GM23338 (cell line): ENCODE results near the gene EYA2. TPM values are rescaled to one million over a fixed set of nuclear protein-coding genes. Genes with fewer than 3 reads are reported as not detected.

Source experiments
- ATAC-seq: fragments of 200-7000 bp; cut with Tn5 transposase; 3 replicates; pipeline ENCODE4 v1.9.1; 2020
- DNase-seq: peaks from one replicate; pipeline ENCODE4 v3.0.0-alpha.2; 2015; ENCODE audit warnings: low spot score
- H2AFZ ChIP-seq: fragments of 200-600 bp; sonication (generic); 2 replicates; pipeline ENCODE4 v1.8.0; 2016; ENCODE audit warnings: antibody characterized with exemption, mild to moderate bottlenecking, moderate library complexity
- H3F3A ChIP-seq: fragments of 200-600 bp; sonication (generic); replicated peaks from 2 replicates; pipeline ENCODE4 v1.8.0; 2017; ENCODE audit warnings: antibody characterized with exemption, mixed run types, low read depth
- H3K27ac ChIP-seq: fragments of 200-600 bp; sonication (generic); 2 replicates; pipeline ENCODE4 v1.6.1; 2016; ENCODE audit warnings: low read depth
- H3K27me3 ChIP-seq: fragments of 200-600 bp; sonication (generic); 2 replicates; pipeline ENCODE4 v1.8.0; 2016; ENCODE audit warnings: mild to moderate bottlenecking, mixed run types, moderate library complexity; ENCODE audit not compliant: insufficient read depth
- H3K36me3 ChIP-seq: fragments of 200-600 bp; sonication (generic); 2 replicates; pipeline ENCODE4 v1.8.0; 2016; ENCODE audit warnings: mild to moderate bottlenecking; ENCODE audit not compliant: insufficient read depth
- H3K4me1 ChIP-seq: fragments of 200-600 bp; sonication (generic); 2 replicates; pipeline ENCODE4 v1.8.0; 2016; ENCODE audit warnings: mild to moderate bottlenecking, moderate library complexity; ENCODE audit not compliant: insufficient read depth
- H3K4me2 ChIP-seq: fragments of 200-600 bp; sonication (generic); 2 replicates; pipeline ENCODE4 v1.7.1; 2017; ENCODE audit warnings: mixed run types
- H3K4me3 ChIP-seq: fragments of 200-600 bp; sonication (generic); 2 replicates; pipeline ENCODE4 v1.6.1; 2016; ENCODE audit warnings: mixed run types
- H3K79me2 ChIP-seq: fragments of 200-600 bp; sonication (generic); replicated peaks from 2 replicates; pipeline ENCODE4 v1.8.0; 2017; ENCODE audit warnings: mild to moderate bottlenecking; ENCODE audit not compliant: insufficient read depth
- H3K9me2 ChIP-seq: fragments of 200-600 bp; sonication (generic); 2 replicates; pipeline ENCODE4 v1.8.0; 2017; ENCODE audit not compliant: insufficient read depth
- H4K20me1 ChIP-seq: fragments of 200-600 bp; sonication (generic); replicated peaks from 2 replicates; pipeline ENCODE4 v1.8.0; 2017; ENCODE audit warnings: mild to moderate bottlenecking; ENCODE audit not compliant: insufficient read depth
- H3K27ac Mint-ChIP-seq: 2 replicates; pipeline ENCODE4 v1.8.0; 2020; ENCODE audit warnings: inconsistent platforms, mild to moderate bottlenecking, moderate library complexity, mixed read lengths
- H3K27me3 Mint-ChIP-seq: 3 replicates; pipeline ENCODE4 v1.8.0; 2022; ENCODE audit warnings: low read depth, mild to moderate bottlenecking, moderate library complexity, mixed read lengths, inconsistent platforms; ENCODE audit not compliant: insufficient read depth, poor library complexity
- H3K36me3 Mint-ChIP-seq: 3 replicates; pipeline ENCODE4 v1.8.0; 2021; ENCODE audit warnings: low read depth, mild to moderate bottlenecking, inconsistent platforms, moderate library complexity, mixed read lengths
- H3K4me1 Mint-ChIP-seq: 3 replicates; pipeline ENCODE4 v1.8.0; 2020; ENCODE audit warnings: mild to moderate bottlenecking, inconsistent platforms, mixed read lengths
- H3K4me3 Mint-ChIP-seq: 3 replicates; pipeline ENCODE4 v1.8.0; 2021; ENCODE audit warnings: moderate library complexity, mild to moderate bottlenecking, inconsistent platforms, mixed read lengths
- H3K9me3 Mint-ChIP-seq: 3 replicates; pipeline ENCODE4 v1.8.0; 2020; ENCODE audit warnings: moderate library complexity, mild to moderate bottlenecking, inconsistent platforms, mixed read lengths
- CREB1 ChIP-seq: fragments of 250-450 bp; sonication (Bioruptor Pico); IDR thresholded peaks from 2 replicates; pipeline ENCODE4 v1.5.0; 2020; ENCODE audit warnings: low read depth, mild to moderate bottlenecking, moderate library complexity
- EZH2phosphoT487 ChIP-seq: fragments of 200-600 bp; sonication (generic); IDR thresholded peaks from one replicate; pipeline ENCODE4 v1.8.1; 2018; ENCODE audit warnings: antibody characterized with exemption; ENCODE audit not compliant: unreplicated experiment
- JUNB ChIP-seq: IDR thresholded peaks from one replicate; pipeline ENCODE4 v1.6.1; 2016; ENCODE audit warnings: antibody characterized with exemption; ENCODE audit not compliant: unreplicated experiment
- NANOG ChIP-seq: IDR thresholded peaks from 2 replicates; pipeline ENCODE4 v1.6.1; 2016; ENCODE audit warnings: antibody characterized with exemption, borderline replicate concordance
- REST ChIP-seq: IDR thresholded peaks from one replicate; pipeline ENCODE4 v1.6.1; 2018; ENCODE audit warnings: antibody characterized with exemption; ENCODE audit not compliant: unreplicated experiment
- STAT1 ChIP-seq: IDR thresholded peaks from one replicate; pipeline ENCODE4 v1.6.1; 2016; ENCODE audit warnings: antibody characterized with exemption; ENCODE audit not compliant: unreplicated experiment
- ZNF114 ChIP-seq: fragments of 250-450 bp; sonication (Bioruptor Pico); IDR thresholded peaks from 2 replicates; pipeline ENCODE4 v1.5.0; 2020; ENCODE audit warnings: mild to moderate bottlenecking, moderate library complexity
- ZNF331 ChIP-seq: fragments of 250-450 bp; sonication (Bioruptor Pico); IDR thresholded peaks from 2 replicates; pipeline ENCODE4 v1.5.0; 2020; ENCODE audit warnings: low read depth, mild to moderate bottlenecking, moderate library complexity
- polyA plus RNA-seq: library from polyadenylated mRNA; unstranded; fragments of >200 nt; fragmentation: Nextera tagmentation; extraction: Ambion mirVana; gene quantifications from 2 replicates; pipeline ENCODE4 v1.2.1, GENCODE V29; 2016
- total RNA-seq: library from RNA; depleted of rRNA; stranded (reverse); fragments of >200 nt; shearing (Covaris generic); gene quantifications from 2 replicates; pipeline ENCODE4 v1.2.3, GENCODE V29; 2014
- TF ChIP-seq, protein P1 (sequence below), 2 experiments: fragments of 200-600 bp in 1 of 2; sonication (generic) in 1 of 2; conservative IDR thresholded peaks; 2 replicates each; pipeline versions ENCODE4 v1.5.1 to v1.6.1; 2016 to 2017; ENCODE audit warnings: antibody characterized with exemption in 2 of 2, low read depth in 2 of 2, mild to moderate bottlenecking in 2 of 2, moderate library complexity in 1 of 2
- TF ChIP-seq, protein P2 (sequence below): IDR thresholded peaks from 2 replicates; pipeline ENCODE4 v1.6.1; 2016; ENCODE audit warnings: antibody characterized with exemption
- TF ChIP-seq, protein P3 (sequence below): fragments of 250-450 bp; sonication (Bioruptor Pico); IDR thresholded peaks from 2 replicates; pipeline ENCODE4 v1.5.0; 2020; ENCODE audit warnings: mild to moderate bottlenecking, moderate library complexity

The EYA2 gene
- total and polyA plus RNA-seq, 2 experiments from 2014 or later = 0.50 to 0.56 TPM

- H3K4me1 ChIP-seq = no peaks in the 10 kb centered on the region
- H4K20me1 ChIP-seq = no peaks in the 10 kb centered on the region
- no peaks in the 10 kb centered on the region for H3K79me2 ChIP-seq
- no peaks in the 10 kb centered on the region for H3K27me3 ChIP-seq
- no peak overlapping the region for H3K27ac ChIP-seq
- DNase-seq (no peak), ATAC-seq (no peak)
- no peaks in the 10 kb centered on the region for H3F3A ChIP-seq
- H3K4me3 ChIP-seq = no peak overlapping the region
- Mint-ChIP-seq H3K36me3 (no peaks in the 10 kb centered on the region; the same call in 2 of the 3 replicates), H3K27ac (no peak overlapping the region), H3K9me3 (peaks cover 11% of the 10 kb centered on the region), H3K27me3 (peaks cover 3% of the 10 kb centered on the region), H3K4me1 (no peaks in the 10 kb centered on the region), H3K4me3 (no peak overlapping the region)
- no peak overlapping the region for H3K4me2 ChIP-seq
- no peak overlapping the region for H2AFZ ChIP-seq
- no peaks in the 10 kb centered on the region for H3K9me2 ChIP-seq
- TF ChIP-seq, protein P1, sequence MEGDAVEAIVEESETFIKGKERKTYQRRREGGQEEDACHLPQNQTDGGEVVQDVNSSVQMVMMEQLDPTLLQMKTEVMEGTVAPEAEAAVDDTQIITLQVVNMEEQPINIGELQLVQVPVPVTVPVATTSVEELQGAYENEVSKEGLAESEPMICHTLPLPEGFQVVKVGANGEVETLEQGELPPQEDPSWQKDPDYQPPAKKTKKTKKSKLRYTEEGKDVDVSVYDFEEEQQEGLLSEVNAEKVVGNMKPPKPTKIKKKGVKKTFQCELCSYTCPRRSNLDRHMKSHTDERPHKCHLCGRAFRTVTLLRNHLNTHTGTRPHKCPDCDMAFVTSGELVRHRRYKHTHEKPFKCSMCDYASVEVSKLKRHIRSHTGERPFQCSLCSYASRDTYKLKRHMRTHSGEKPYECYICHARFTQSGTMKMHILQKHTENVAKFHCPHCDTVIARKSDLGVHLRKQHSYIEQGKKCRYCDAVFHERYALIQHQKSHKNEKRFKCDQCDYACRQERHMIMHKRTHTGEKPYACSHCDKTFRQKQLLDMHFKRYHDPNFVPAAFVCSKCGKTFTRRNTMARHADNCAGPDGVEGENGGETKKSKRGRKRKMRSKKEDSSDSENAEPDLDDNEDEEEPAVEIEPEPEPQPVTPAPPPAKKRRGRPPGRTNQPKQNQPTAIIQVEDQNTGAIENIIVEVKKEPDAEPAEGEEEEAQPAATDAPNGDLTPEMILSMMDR (conservative IDR thresholded peaks at IDR 0.05; ENCODE audit: low read depth in 2 of 2) = no peak
- TF ChIP-seq CREB1 (CRISPR knock-in tag) (no peak), STAT1 (no peak), REST (no peak), EZH2phosphoT487 (no peak), JUNB (no peak), NANOG (no peak), ZNF331 (CRISPR knock-in tag) (no peak), ZNF114 (no peak)
- TF ChIP-seq, protein P2, sequence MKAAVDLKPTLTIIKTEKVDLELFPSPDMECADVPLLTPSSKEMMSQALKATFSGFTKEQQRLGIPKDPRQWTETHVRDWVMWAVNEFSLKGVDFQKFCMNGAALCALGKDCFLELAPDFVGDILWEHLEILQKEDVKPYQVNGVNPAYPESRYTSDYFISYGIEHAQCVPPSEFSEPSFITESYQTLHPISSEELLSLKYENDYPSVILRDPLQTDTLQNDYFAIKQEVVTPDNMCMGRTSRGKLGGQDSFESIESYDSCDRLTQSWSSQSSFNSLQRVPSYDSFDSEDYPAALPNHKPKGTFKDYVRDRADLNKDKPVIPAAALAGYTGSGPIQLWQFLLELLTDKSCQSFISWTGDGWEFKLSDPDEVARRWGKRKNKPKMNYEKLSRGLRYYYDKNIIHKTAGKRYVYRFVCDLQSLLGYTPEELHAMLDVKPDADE = no peak
- TF ChIP-seq, protein P3, sequence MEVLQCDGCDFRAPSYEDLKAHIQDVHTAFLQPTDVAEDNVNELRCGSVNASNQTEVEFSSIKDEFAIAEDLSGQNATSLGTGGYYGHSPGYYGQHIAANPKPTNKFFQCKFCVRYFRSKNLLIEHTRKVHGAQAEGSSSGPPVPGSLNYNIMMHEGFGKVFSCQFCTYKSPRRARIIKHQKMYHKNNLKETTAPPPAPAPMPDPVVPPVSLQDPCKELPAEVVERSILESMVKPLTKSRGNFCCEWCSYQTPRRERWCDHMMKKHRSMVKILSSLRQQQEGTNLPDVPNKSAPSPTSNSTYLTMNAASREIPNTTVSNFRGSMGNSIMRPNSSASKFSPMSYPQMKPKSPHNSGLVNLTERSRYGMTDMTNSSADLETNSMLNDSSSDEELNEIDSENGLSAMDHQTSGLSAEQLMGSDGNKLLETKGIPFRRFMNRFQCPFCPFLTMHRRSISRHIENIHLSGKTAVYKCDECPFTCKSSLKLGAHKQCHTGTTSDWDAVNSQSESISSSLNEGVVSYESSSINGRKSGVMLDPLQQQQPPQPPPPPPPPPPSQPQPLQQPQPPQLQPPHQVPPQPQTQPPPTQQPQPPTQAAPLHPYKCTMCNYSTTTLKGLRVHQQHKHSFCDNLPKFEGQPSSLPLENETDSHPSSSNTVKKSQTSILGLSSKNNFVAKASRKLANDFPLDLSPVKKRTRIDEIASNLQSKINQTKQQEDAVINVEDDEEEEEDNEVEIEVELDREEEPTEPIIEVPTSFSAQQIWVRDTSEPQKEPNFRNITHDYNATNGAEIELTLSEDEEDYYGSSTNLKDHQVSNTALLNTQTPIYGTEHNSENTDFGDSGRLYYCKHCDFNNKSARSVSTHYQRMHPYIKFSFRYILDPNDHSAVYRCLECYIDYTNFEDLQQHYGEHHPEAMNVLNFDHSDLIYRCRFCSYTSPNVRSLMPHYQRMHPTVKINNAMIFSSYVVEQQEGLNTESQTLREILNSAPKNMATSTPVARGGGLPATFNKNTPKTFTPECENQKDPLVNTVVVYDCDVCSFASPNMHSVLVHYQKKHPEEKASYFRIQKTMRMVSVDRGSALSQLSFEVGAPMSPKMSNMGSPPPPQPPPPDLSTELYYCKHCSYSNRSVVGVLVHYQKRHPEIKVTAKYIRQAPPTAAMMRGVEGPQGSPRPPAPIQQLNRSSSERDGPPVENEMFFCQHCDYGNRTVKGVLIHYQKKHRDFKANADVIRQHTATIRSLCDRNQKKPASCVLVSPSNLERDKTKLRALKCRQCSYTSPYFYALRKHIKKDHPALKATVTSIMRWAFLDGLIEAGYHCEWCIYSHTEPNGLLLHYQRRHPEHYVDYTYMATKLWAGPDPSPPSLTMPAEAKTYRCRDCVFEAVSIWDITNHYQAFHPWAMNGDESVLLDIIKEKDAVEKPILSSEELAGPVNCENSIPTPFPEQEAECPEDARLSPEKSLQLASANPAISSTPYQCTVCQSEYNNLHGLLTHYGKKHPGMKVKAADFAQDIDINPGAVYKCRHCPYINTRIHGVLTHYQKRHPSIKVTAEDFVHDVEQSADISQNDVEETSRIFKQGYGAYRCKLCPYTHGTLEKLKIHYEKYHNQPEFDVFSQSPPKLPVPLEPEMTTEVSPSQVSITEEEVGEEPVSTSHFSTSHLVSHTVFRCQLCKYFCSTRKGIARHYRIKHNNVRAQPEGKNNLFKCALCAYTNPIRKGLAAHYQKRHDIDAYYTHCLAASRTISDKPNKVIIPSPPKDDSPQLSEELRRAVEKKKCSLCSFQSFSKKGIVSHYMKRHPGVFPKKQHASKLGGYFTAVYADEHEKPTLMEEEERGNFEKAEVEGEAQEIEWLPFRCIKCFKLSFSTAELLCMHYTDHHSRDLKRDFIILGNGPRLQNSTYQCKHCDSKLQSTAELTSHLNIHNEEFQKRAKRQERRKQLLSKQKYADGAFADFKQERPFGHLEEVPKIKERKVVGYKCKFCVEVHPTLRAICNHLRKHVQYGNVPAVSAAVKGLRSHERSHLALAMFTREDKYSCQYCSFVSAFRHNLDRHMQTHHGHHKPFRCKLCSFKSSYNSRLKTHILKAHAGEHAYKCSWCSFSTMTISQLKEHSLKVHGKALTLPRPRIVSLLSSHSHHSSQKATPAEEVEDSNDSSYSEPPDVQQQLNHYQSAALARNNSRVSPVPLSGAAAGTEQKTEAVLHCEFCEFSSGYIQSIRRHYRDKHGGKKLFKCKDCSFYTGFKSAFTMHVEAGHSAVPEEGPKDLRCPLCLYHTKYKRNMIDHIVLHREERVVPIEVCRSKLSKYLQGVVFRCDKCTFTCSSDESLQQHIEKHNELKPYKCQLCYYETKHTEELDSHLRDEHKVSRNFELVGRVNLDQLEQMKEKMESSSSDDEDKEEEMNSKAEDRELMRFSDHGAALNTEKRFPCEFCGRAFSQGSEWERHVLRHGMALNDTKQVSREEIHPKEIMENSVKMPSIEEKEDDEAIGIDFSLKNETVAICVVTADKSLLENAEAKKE = no peak
- H3K36me3 ChIP-seq = peaks cover 10% of the 10 kb centered on the region; the same call in 1 of the 2 replicates
Measured at GRCh38 chr20:47144463-47144862, 249.8 kb downstream of the EYA2 start.
